Rectal smooth muscle tissue (tissue), 1 donor: Measurements from ENCODE around the gene PUS10.

ENCODE experiments used
- H3K27ac ChIP-seq: one replicate; pipeline ENCODE4 v1.7.0; 2013; ENCODE audit warnings: low read depth, low read length, inconsistent platforms
- H3K27me3 ChIP-seq: one replicate; pipeline ENCODE4 v1.7.0; 2013; ENCODE audit warnings: low read length; ENCODE audit not compliant: control insufficient read depth, insufficient read depth
- H3K36me3 ChIP-seq: one replicate; pipeline ENCODE4 v1.7.0; 2013; ENCODE audit warnings: low read length; ENCODE audit not compliant: control insufficient read depth, insufficient read depth
- H3K4me1 ChIP-seq: one replicate; pipeline ENCODE4 v1.7.0; 2013; ENCODE audit warnings: low read length; ENCODE audit not compliant: control insufficient read depth, insufficient read depth
- H3K4me3 ChIP-seq: one replicate; pipeline ENCODE4 v1.7.0; 2013; ENCODE audit warnings: low read length
- H3K9ac ChIP-seq: one replicate; pipeline ENCODE4 v1.7.0; 2013; ENCODE audit warnings: low read length

PUS10 gene

DNA sequence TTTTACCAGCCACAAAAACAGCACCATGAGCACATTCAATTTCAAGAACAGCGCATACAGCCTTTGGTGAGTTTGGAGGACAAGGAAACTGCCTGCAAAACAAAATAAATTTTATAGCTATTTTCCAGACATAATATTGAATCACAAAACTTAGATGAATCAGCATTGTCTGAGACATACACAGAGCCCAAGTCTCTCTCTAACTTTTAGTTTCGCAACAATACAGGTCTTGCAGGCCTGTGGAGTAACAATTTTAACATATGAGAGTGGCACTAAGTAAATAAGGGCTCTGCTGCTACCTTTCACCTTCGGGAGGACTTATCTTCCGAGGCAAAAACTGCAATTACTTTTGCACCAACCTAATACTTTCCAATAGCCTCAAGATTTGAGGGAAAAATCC is 56.6 kb downstream of the PUS10 start:
- H3K9ac ChIP-seq: no peak overlapping the region
- no peaks in the 10 kb centered on the region for H3K27me3 ChIP-seq
- no peak overlapping the region for H3K27ac ChIP-seq
- no peaks in the 10 kb centered on the region for H3K4me1 ChIP-seq
- no peaks in the 10 kb centered on the region for H3K36me3 ChIP-seq
- H3K4me3 ChIP-seq: no peak overlapping the region

- Histone ChIP-seq H3K27me3 (no peaks in the 10 kb centered on the region), H3K9ac (no peak overlapping the region), H3K27ac (no peak overlapping the region), H3K4me1 (no peaks in the 10 kb centered on the region), H3K36me3 (no peaks in the 10 kb centered on the region), H3K4me3 (no peak overlapping the region)
These were observed 57.3 kb downstream of the PUS10 start for GRCh38 chr2:60960706-60961105.

DNA sequence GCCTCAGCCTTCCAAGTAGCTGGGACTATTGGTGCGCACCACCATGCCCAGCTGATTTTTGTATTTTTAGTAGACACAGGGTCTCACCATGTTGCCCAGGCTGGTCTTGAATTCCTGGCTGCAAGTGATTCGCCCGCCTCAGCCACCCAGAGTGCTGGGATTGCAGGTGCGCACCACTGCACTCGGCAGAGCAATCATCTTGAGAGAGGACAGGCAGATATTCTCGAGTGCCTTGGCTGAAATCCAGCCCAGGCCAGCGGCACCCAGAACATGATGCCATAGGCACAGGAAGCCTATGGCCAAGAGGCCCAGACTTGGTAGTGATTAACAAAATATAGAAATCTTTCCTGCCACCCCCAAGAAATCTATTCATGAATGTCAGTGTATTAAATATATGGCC is 58.6 kb downstream of the PUS10 start:
- Histone ChIP-seq H3K4me1 (no peaks in the 10 kb centered on the region), H3K27me3 (no peaks in the 10 kb centered on the region), H3K9ac (no peak overlapping the region), H3K27ac (no peak overlapping the region), H3K4me3 (no peak overlapping the region), H3K36me3 (no peaks in the 10 kb centered on the region)

- Histone ChIP-seq H3K27ac (no peak overlapping the region), H3K27me3 (no peaks in the 10 kb centered on the region), H3K9ac (no peak overlapping the region), H3K36me3 (no peaks in the 10 kb centered on the region), H3K4me1 (no peaks in the 10 kb centered on the region), H3K4me3 (no peak overlapping the region)
These were observed 59.3 kb downstream of the PUS10 start for GRCh38 chr2:60958800-60959199.

GRCh38 chr2:60958361-60958760 is 59.7 kb downstream of the PUS10 start:
- H3K4me1 ChIP-seq: no peaks in the 10 kb centered on the region
- H3K36me3 ChIP-seq: no peaks in the 10 kb centered on the region
- H3K27me3 ChIP-seq: no peaks in the 10 kb centered on the region
- no peak overlapping the region for H3K9ac ChIP-seq
- H3K27ac ChIP-seq: no peak overlapping the region
- no peak overlapping the region for H3K4me3 ChIP-seq

GRCh38 chr2:60957643-60958042 is 60.4 kb downstream of the PUS10 start:
- Histone ChIP-seq H3K27me3 (no peaks in the 10 kb centered on the region), H3K4me1 (no peaks in the 10 kb centered on the region), H3K9ac (no peak overlapping the region), H3K36me3 (no peaks in the 10 kb centered on the region), H3K27ac (no peak overlapping the region), H3K4me3 (no peak overlapping the region)

GRCh38 chr2:60957224-60957623 is 60.8 kb downstream of the PUS10 start:
- H3K36me3 ChIP-seq: no peaks in the 10 kb centered on the region
- no peak overlapping the region for H3K27ac ChIP-seq
- no peak overlapping the region for H3K4me3 ChIP-seq
- H3K9ac ChIP-seq: no peak overlapping the region
- no peaks in the 10 kb centered on the region for H3K4me1 ChIP-seq
- no peaks in the 10 kb centered on the region for H3K27me3 ChIP-seq

- H3K36me3 ChIP-seq: no peaks in the 10 kb centered on the region
- H3K9ac ChIP-seq: no peak overlapping the region
- no peaks in the 10 kb centered on the region for H3K27me3 ChIP-seq
- no peak overlapping the region for H3K4me3 ChIP-seq
- H3K4me1 ChIP-seq: no peaks in the 10 kb centered on the region
- H3K27ac ChIP-seq: no peak overlapping the region
These were observed 63.9 kb downstream of the PUS10 start for GRCh38 chr2:60954139-60954538.

GRCh38 chr2:60948926-60949579 is 69.0 kb downstream of the PUS10 start:
- no peaks in the 10 kb centered on the region for H3K4me1 ChIP-seq
- no peak overlapping the region for H3K4me3 ChIP-seq
- H3K27me3 ChIP-seq: no peaks in the 10 kb centered on the region
- no peaks in the 10 kb centered on the region for H3K36me3 ChIP-seq
- no peak overlapping the region for H3K9ac ChIP-seq
- H3K27ac ChIP-seq: no peak overlapping the region

DNA sequence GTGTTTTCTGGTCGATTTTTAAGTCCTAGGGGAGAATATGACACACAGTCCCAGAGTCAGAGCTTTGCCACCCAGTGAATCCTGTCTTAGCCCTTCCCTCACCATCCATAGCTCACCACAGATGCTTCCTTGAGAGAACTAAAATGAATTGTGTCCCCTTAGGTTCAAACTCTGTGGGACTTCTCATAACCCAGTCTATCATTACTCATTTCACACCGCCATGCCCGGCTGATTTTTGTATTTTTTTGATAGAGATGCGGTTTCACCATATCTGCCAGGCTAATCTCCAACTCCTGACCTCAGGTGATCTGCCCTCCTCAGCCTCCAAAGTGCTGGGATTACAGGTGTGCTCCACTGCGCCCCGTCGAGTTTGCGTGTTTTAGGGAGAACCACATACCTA is 69.9 kb downstream of the PUS10 start:
- no peak overlapping the region for H3K4me3 ChIP-seq
- no peak overlapping the region for H3K9ac ChIP-seq
- no peaks in the 10 kb centered on the region for H3K36me3 ChIP-seq
- H3K27ac ChIP-seq: no peak overlapping the region
- no peaks in the 10 kb centered on the region for H3K4me1 ChIP-seq
- H3K27me3 ChIP-seq: no peaks in the 10 kb centered on the region

GRCh38 chr2:60947056-60947455 is 71.0 kb downstream of the PUS10 start:
- Histone ChIP-seq H3K4me1 (no peaks in the 10 kb centered on the region), H3K27me3 (no peaks in the 10 kb centered on the region), H3K4me3 (no peak overlapping the region), H3K9ac (no peak overlapping the region), H3K36me3 (no peaks in the 10 kb centered on the region), H3K27ac (no peak overlapping the region)

- Histone ChIP-seq H3K36me3 (no peaks in the 10 kb centered on the region), H3K4me1 (no peaks in the 10 kb centered on the region), H3K27me3 (no peaks in the 10 kb centered on the region), H3K27ac (no peak overlapping the region), H3K4me3 (no peak overlapping the region), H3K9ac (no peak overlapping the region)
These were observed 72.7 kb downstream of the PUS10 start for GRCh38 chr2:60945341-60945740.

DNA sequence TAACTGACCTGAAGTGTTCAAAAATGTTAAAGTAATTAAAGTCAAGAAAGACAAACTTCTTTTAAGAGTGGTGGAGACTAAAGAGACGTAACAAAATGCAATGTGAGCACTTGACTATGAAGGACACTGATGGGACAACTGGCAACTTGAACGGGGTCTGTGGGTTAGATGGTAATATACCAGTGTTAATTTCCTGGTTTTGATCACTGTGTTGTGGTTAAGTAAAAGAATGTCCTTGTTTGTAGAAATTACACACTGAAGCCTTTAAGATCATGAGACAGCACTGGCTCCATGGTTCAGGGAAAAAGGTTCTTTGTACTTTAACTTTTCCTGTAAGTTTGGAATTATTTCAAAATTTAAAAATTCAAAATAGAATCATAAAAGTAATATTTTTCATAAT is 78.4 kb downstream of the PUS10 start:
- Histone ChIP-seq H3K4me3 (no peak overlapping the region), H3K27ac (no peak overlapping the region), H3K27me3 (no peaks in the 10 kb centered on the region), H3K4me1 (no peaks in the 10 kb centered on the region), H3K9ac (no peak overlapping the region), H3K36me3 (no peaks in the 10 kb centered on the region)
